Esophagus squamous epithelium (tissue), 4 donors: ENCODE data around the gene C3AR1.

Source experiments
- POLR2A ChIP-seq, 4 donors: fragments of 450-650 bp; IDR thresholded peaks; one replicate each; pipeline ENCODE4 v1.6.1; 2017; ENCODE audit warnings: antibody characterized with exemption in 4 of 4, mild to moderate bottlenecking in 4 of 4, moderate library complexity in 3 of 4
- TF ChIP-seq, protein P1 (sequence below), 6 experiments: fragments of 450-650 bp in 4 of 6; fragments of 200-600 bp in 2 of 6; sonication (generic) in 2 of 6; IDR thresholded peaks; one replicate each; pipeline ENCODE4 v1.5.1; 2016 to 2019; ENCODE audit warnings: antibody characterized with exemption in 6 of 6, mild to moderate bottlenecking in 4 of 6, moderate library complexity in 4 of 6

- TF ChIP-seq POLR2A (IDR thresholded peaks at IDR 0.05), result no peak
- TF ChIP-seq, protein P1, sequence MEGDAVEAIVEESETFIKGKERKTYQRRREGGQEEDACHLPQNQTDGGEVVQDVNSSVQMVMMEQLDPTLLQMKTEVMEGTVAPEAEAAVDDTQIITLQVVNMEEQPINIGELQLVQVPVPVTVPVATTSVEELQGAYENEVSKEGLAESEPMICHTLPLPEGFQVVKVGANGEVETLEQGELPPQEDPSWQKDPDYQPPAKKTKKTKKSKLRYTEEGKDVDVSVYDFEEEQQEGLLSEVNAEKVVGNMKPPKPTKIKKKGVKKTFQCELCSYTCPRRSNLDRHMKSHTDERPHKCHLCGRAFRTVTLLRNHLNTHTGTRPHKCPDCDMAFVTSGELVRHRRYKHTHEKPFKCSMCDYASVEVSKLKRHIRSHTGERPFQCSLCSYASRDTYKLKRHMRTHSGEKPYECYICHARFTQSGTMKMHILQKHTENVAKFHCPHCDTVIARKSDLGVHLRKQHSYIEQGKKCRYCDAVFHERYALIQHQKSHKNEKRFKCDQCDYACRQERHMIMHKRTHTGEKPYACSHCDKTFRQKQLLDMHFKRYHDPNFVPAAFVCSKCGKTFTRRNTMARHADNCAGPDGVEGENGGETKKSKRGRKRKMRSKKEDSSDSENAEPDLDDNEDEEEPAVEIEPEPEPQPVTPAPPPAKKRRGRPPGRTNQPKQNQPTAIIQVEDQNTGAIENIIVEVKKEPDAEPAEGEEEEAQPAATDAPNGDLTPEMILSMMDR (IDR thresholded peaks at IDR 0.05), result no peak
Measured at GRCh38 chr12:8048906-8049305, 17.3 kb downstream of the C3AR1 start.
